ENCODE measurements around the gene SYS1.

DNA sequence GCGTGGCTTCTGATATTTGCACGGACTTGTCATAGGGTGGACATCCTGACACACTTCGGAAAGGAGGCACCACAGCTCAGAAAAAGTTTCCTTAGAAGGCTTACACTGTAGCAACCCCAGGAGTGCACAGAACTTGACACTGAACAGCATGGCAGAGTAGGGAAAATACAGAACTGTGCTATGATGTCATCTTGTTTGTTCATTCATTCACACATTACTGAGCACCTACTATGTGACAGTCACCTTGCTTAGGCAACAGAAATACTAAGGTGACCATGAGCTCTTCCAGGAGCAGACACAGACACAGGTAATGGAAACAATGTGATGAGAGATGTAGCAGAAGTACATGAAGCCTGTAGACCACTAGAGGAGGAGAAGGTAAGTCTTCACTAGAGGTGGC is 50.5 kb downstream of the SYS1 start:
- TF ChIP-seq, protein P1, sequence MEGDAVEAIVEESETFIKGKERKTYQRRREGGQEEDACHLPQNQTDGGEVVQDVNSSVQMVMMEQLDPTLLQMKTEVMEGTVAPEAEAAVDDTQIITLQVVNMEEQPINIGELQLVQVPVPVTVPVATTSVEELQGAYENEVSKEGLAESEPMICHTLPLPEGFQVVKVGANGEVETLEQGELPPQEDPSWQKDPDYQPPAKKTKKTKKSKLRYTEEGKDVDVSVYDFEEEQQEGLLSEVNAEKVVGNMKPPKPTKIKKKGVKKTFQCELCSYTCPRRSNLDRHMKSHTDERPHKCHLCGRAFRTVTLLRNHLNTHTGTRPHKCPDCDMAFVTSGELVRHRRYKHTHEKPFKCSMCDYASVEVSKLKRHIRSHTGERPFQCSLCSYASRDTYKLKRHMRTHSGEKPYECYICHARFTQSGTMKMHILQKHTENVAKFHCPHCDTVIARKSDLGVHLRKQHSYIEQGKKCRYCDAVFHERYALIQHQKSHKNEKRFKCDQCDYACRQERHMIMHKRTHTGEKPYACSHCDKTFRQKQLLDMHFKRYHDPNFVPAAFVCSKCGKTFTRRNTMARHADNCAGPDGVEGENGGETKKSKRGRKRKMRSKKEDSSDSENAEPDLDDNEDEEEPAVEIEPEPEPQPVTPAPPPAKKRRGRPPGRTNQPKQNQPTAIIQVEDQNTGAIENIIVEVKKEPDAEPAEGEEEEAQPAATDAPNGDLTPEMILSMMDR (IDR thresholded peaks at IDR 0.05): no peak
- TF ChIP-seq EZH2 (IDR thresholded peaks at IDR 0.05; ENCODE audit: borderline replicate concordance, insufficient read depth, low read depth, low read length, poor library complexity, severe bottlenecking): no peak

Data from B cell (primary cell).